Testis (tissue), 2 donors: Measurements from ENCODE around the gene SEMA5A.

Experiments
- POLR2A ChIP-seq: fragments of 450-650 bp; IDR thresholded peaks from one replicate; pipeline ENCODE4 v1.6.1; 2017; ENCODE audit warnings: antibody characterized with exemption, mild to moderate bottlenecking, moderate library complexity
- TF ChIP-seq, protein P1 (sequence below), 3 experiments: fragments of 450-650 bp in 2 of 3; fragments of 200-600 bp in 1 of 3; sonication (generic) in 1 of 3; IDR thresholded peaks; one replicate each; pipeline ENCODE4 v1.5.1; 2016 to 2019; ENCODE audit warnings: antibody characterized with exemption in 3 of 3, mild to moderate bottlenecking in 2 of 3, moderate library complexity in 1 of 3

DNA sequence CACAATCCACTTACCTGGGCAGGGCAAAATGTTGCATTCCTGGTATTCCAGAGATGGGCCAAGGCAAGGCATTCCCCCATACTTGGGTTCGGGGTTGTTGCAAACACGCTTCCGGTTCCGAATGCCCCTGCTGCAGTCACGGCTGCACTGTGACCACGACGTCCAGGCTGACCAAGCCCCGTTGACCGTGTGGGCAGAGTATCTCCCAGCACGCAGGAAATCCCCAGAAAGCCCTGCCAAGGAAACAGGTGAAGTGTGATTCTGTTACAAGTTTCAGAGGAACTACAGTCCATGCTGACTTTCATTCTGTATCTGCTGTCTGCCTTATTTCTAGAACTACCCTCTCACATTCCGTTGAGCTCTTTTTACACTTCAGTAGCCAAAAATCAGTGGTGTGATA lies 483.0 kb downstream of the SEMA5A start:
- TF ChIP-seq, protein P1, sequence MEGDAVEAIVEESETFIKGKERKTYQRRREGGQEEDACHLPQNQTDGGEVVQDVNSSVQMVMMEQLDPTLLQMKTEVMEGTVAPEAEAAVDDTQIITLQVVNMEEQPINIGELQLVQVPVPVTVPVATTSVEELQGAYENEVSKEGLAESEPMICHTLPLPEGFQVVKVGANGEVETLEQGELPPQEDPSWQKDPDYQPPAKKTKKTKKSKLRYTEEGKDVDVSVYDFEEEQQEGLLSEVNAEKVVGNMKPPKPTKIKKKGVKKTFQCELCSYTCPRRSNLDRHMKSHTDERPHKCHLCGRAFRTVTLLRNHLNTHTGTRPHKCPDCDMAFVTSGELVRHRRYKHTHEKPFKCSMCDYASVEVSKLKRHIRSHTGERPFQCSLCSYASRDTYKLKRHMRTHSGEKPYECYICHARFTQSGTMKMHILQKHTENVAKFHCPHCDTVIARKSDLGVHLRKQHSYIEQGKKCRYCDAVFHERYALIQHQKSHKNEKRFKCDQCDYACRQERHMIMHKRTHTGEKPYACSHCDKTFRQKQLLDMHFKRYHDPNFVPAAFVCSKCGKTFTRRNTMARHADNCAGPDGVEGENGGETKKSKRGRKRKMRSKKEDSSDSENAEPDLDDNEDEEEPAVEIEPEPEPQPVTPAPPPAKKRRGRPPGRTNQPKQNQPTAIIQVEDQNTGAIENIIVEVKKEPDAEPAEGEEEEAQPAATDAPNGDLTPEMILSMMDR (IDR thresholded peaks at IDR 0.05) = no peak
- TF ChIP-seq POLR2A = no peak
